Measurements from ENCODE around the gene RSPO4.

DNA sequence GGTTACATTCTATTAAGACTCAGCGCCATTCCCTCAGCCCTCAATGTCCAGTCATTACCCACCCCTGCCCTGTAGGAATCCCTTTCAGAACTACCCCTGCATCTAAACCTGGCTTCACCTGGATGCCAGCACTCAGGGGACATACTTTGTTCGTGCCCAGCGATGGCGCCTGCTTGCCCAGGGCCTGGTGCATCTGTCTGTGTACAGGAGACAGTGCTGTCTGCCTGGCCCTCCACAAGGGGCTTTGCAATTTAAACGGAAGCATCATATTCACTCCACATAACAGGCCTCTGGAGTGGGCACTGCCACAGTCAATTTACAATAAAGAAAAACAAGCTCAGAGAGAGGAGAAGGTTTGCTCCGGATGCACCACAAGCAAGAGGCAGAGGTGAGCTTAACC, 4.6 kb downstream of the RSPO4 start:
- TF ChIP-seq CTCF (IDR thresholded peaks at IDR 0.05; ENCODE audit: insufficient read depth, low read depth, low read length) (no peak), EZH2 (IDR thresholded peaks at IDR 0.05; ENCODE audit: insufficient read depth, low read length) (no peak)
